Left ventricle myocardium inferior (tissue), 1 donor: ENCODE data around the gene PPM1L. TPM values are rescaled to one million over a fixed set of nuclear protein-coding genes. Genes with fewer than 3 reads are reported as not detected.

ENCODE experiments used
- DNase-seq: peaks from one replicate; pipeline ENCODE4 v3.0.0-alpha.2; 2020
- H3K27ac ChIP-seq: fragments of 200-600 bp; replicated peaks from 2 replicates; pipeline ENCODE4 v1.8.0; 2021
- H3K27me3 ChIP-seq: fragments of 200-600 bp; 2 replicates; pipeline ENCODE4 v1.8.0; 2021; ENCODE audit warnings: low read depth
- H3K36me3 ChIP-seq: fragments of 200-600 bp; 2 replicates; pipeline ENCODE4 v1.8.0; 2021
- H3K4me1 ChIP-seq: fragments of 200-600 bp; 2 replicates; pipeline ENCODE4 v1.8.0; 2021
- H3K4me3 ChIP-seq: fragments of 200-600 bp; 2 replicates; pipeline ENCODE4 v1.8.0; 2021; ENCODE audit warnings: mild to moderate bottlenecking, moderate library complexity
- H3K9me3 ChIP-seq: fragments of 200-600 bp; replicated peaks from 2 replicates; pipeline ENCODE4 v1.8.0; 2021
- intact Hi-C: fragments of 100-400 bp; cut with micrococcal nuclease; formaldehyde crosslinking; loops from one replicate; pipeline ENCODE4 v1.11.0; 2022
- total RNA-seq: library from RNA; stranded (reverse); fragmentation: NEBNext Ultra II Directional; extraction: Animal tissue kit (Norgen Biotek cat#: 25700); gene quantifications from one replicate; pipeline ENCODE4 v1.2.1, GENCODE V29; 2021
- TF ChIP-seq, protein P1 (sequence below): fragments of 200-600 bp; IDR thresholded peaks from 2 replicates; pipeline ENCODE4 v1.8.0; 2021; ENCODE audit warnings: antibody characterized with exemption, mild to moderate bottlenecking, borderline replicate concordance
- donor health status: DM: no; HTN: yes; CAD: no; lungs with severe emphysema.

The PPM1L gene
- total RNA-seq, 1 donor from 2014 or later, result 51.1 TPM

DNA sequence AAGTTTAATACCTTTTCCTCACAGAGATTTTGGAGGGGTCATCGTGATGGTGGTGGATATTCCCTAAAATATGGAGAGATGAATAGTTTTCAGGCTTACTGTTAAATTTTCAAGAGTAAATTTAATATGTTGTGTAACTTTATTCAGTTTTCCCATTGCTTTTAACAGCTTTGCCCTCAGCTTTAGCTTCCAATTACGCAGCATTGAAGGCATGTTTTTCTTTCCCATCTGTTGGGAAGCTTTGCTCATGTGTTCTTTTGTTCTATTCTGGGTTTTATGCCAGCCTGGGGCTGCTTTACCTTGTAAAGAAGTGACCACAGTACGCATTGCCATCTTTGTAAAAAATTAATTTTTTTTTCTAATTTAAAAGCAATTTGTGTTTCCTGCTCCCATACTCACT is 197.7 kb downstream of the PPM1L start:
- no peak for DNase-seq
- TF ChIP-seq, protein P1, sequence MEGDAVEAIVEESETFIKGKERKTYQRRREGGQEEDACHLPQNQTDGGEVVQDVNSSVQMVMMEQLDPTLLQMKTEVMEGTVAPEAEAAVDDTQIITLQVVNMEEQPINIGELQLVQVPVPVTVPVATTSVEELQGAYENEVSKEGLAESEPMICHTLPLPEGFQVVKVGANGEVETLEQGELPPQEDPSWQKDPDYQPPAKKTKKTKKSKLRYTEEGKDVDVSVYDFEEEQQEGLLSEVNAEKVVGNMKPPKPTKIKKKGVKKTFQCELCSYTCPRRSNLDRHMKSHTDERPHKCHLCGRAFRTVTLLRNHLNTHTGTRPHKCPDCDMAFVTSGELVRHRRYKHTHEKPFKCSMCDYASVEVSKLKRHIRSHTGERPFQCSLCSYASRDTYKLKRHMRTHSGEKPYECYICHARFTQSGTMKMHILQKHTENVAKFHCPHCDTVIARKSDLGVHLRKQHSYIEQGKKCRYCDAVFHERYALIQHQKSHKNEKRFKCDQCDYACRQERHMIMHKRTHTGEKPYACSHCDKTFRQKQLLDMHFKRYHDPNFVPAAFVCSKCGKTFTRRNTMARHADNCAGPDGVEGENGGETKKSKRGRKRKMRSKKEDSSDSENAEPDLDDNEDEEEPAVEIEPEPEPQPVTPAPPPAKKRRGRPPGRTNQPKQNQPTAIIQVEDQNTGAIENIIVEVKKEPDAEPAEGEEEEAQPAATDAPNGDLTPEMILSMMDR, result no peak
- H3K4me1 ChIP-seq, result peaks cover 41% of the 10 kb centered on the region
- no peak overlapping the region for H3K27ac ChIP-seq
- intact Hi-C loops, result no loop called here
- H3K9me3 ChIP-seq, result no peaks in the 10 kb centered on the region
- no peaks in the 10 kb centered on the region for H3K36me3 ChIP-seq
- no peaks in the 10 kb centered on the region for H3K27me3 ChIP-seq
- no peak overlapping the region for H3K4me3 ChIP-seq

DNA sequence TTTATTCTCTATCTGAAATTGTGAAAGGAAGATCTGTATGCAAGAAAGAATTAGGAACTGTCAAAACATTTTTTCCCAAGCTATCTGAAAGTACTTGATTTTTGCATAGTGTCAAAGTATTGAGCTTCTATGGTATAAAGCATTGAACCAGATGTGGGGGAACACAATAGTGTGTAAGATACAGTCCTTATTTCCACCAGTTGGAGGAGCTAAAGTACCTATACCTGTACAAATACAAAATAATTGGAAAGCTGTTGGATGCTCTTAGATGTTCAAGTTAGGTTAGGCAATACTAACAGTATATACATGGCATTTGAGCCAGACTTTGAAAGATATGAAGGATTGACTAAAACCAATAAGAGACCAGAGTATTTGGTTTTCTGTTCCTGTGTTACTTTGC is 200.8 kb downstream of the PPM1L start:
- Histone ChIP-seq H3K4me3 (no peak overlapping the region), H3K4me1 (peaks cover 21% of the 10 kb centered on the region), H3K27ac (no peak overlapping the region), H3K27me3 (no peaks in the 10 kb centered on the region), H3K36me3 (no peaks in the 10 kb centered on the region), H3K9me3 (no peaks in the 10 kb centered on the region)
- no peak for DNase-seq
- intact Hi-C loops, result no loop called here
- TF ChIP-seq, protein P1, result peak; percentile 43

DNA sequence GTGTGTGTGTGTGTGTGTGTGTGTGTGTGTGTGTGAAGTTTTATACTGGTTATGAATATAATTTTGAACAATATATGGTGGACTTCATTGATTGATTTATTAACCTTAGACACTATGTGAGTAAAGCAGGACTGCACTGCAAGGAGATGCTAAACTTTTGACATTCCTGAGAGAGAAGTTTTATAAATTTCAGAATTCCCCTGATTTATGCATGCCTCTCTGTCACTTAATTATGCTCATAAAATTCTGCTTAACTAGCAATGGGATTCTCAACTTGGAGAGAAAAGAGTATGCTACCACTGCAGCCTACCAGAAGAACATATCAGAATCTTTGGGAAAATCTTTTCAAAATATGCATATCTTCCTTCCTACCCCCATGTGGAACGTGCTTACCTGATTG is 204.5 kb downstream of the PPM1L start:
- no peak for DNase-seq
- no peak overlapping the region for H3K4me3 ChIP-seq
- TF ChIP-seq, protein P1, result no peak
- intact Hi-C loops, result no loop called here
- H3K27me3 ChIP-seq, result no peaks in the 10 kb centered on the region
- H3K36me3 ChIP-seq, result no peaks in the 10 kb centered on the region
- H3K4me1 ChIP-seq, result no peaks in the 10 kb centered on the region
- H3K9me3 ChIP-seq, result no peaks in the 10 kb centered on the region
- no peak overlapping the region for H3K27ac ChIP-seq

DNA sequence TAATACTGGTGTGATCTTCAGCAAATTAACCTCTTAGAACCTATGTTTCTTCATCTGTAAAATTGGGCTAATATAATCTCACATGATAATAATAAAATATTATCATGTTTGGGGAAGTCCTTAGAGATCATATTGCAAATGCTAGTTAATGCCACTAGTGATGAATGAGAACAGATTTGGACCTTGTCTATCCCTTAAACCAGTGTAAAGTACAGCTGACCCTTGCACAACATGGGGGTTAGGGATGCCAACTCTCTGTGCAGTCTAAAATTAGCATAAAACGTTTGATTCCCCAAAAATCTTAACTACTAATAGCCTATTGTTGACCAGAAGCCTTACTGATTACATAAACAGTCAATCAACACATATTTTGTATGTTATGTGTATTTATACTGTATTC is 207.9 kb downstream of the PPM1L start:
- DNase-seq, result no peak
- H3K36me3 ChIP-seq, result no peaks in the 10 kb centered on the region
- H3K4me3 ChIP-seq, result no peak overlapping the region
- H3K27ac ChIP-seq, result no peak overlapping the region
- H3K9me3 ChIP-seq, result no peaks in the 10 kb centered on the region
- no peaks in the 10 kb centered on the region for H3K27me3 ChIP-seq
- TF ChIP-seq, protein P1, result no peak
- intact Hi-C loops, result no loop called here
- H3K4me1 ChIP-seq, result peaks cover 4% of the 10 kb centered on the region

DNA sequence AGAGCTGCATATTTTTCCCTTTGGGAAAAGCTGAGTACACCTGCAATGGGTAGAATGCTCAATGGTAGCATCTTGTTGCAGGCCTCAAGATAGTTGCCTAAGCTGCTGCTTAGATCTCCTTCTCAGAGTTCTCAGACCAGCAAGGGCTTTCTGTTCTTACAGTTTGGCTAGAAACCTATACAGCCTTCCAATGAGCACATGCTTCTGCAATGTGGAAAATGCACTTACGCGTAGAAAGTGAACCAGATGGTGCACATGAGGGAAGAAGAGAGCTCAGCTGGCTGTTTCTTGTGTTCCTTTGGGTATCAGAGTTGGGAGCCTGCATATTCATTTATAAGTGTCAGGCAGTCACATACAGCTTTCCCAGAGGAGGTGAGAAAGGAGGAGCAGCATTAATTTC is 212.7 kb downstream of the PPM1L start:
- TF ChIP-seq, protein P1, result no peak
- intact Hi-C loops, result no loop called here
- Histone ChIP-seq H3K27me3 (no peaks in the 10 kb centered on the region), H3K36me3 (no peaks in the 10 kb centered on the region), H3K27ac (no peak overlapping the region), H3K4me1 (peaks cover 11% of the 10 kb centered on the region), H3K9me3 (no peaks in the 10 kb centered on the region), H3K4me3 (no peak overlapping the region)
- no peak for DNase-seq
